ENCODE measurements around the gene SCN1B. TPM values are rescaled to one million over a fixed set of nuclear protein-coding genes. Genes with fewer than 3 reads are reported as not detected.
A peak's percentile ranks its signal among the peaks of the same experiment; 100 is the strongest.

Gene SCN1B
- total and polyA plus RNA-seq, 2 of the 13 experiments (the other 11 are each of a cell fraction or from before 2014, with no cell fraction given): 2.7 to 20.1 TPM

DNA sequence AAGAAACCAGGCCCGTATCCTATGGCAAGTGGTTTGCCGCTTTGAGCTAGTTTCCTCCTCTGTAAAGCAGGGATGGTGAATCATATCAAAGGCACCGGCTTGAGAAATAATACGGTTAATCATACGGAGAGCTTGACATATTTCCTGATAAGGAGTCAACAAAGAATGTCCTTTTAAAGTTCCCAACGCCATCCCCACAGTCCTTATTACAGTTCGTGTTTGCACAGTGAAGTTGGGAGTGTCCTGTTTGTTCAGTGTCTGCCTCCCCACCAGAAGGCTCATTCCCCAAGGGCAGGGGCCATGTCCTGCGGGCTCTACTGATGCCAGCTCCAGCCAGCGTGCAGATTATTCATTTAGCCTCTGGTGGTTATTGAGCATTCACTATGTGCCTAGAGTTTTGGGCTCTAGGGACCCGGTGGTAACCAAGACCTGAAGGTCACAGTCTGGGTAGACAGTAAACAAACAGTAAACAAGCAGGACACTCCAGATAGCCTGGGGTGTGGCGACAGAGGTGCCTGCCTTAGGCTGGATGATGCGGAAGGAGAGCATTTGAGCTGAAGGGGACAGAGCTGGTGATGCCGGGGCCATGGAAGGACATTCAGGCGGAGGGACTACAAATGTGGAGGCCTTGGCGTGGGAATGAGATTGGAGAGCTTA is 23.8 kb upstream of the SCN1B start (continued):
- TF ChIP-seq, protein P1, sequence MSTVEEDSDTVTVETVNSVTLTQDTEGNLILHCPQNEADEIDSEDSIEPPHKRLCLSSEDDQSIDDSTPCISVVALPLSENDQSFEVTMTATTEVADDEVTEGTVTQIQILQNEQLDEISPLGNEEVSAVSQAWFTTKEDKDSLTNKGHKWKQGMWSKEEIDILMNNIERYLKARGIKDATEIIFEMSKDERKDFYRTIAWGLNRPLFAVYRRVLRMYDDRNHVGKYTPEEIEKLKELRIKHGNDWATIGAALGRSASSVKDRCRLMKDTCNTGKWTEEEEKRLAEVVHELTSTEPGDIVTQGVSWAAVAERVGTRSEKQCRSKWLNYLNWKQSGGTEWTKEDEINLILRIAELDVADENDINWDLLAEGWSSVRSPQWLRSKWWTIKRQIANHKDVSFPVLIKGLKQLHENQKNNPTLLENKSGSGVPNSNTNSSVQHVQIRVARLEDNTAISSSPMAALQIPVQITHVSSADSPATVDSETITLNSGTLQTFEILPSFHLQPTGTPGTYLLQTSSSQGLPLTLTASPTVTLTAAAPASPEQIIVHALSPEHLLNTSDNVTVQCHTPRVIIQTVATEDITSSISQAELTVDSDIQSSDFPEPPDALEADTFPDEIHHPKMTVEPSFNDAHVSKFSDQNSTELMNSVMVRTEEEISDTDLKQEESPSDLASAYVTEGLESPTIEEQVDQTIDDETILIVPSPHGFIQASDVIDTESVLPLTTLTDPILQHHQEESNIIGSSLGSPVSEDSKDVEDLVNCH (CRISPR knock-in tag; IDR thresholded peaks at IDR 0.05): no peak
- TF ChIP-seq, protein P2, sequence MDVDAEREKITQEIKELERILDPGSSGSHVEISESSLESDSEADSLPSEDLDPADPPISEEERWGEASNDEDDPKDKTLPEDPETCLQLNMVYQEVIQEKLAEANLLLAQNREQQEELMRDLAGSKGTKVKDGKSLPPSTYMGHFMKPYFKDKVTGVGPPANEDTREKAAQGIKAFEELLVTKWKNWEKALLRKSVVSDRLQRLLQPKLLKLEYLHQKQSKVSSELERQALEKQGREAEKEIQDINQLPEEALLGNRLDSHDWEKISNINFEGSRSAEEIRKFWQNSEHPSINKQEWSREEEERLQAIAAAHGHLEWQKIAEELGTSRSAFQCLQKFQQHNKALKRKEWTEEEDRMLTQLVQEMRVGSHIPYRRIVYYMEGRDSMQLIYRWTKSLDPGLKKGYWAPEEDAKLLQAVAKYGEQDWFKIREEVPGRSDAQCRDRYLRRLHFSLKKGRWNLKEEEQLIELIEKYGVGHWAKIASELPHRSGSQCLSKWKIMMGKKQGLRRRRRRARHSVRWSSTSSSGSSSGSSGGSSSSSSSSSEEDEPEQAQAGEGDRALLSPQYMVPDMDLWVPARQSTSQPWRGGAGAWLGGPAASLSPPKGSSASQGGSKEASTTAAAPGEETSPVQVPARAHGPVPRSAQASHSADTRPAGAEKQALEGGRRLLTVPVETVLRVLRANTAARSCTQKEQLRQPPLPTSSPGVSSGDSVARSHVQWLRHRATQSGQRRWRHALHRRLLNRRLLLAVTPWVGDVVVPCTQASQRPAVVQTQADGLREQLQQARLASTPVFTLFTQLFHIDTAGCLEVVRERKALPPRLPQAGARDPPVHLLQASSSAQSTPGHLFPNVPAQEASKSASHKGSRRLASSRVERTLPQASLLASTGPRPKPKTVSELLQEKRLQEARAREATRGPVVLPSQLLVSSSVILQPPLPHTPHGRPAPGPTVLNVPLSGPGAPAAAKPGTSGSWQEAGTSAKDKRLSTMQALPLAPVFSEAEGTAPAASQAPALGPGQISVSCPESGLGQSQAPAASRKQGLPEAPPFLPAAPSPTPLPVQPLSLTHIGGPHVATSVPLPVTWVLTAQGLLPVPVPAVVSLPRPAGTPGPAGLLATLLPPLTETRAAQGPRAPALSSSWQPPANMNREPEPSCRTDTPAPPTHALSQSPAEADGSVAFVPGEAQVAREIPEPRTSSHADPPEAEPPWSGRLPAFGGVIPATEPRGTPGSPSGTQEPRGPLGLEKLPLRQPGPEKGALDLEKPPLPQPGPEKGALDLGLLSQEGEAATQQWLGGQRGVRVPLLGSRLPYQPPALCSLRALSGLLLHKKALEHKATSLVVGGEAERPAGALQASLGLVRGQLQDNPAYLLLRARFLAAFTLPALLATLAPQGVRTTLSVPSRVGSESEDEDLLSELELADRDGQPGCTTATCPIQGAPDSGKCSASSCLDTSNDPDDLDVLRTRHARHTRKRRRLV (CRISPR knock-in tag; IDR thresholded peaks at IDR 0.05): no peak
- TF ChIP-seq, protein P3, sequence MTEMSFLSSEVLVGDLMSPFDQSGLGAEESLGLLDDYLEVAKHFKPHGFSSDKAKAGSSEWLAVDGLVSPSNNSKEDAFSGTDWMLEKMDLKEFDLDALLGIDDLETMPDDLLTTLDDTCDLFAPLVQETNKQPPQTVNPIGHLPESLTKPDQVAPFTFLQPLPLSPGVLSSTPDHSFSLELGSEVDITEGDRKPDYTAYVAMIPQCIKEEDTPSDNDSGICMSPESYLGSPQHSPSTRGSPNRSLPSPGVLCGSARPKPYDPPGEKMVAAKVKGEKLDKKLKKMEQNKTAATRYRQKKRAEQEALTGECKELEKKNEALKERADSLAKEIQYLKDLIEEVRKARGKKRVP (CRISPR knock-in tag; IDR thresholded peaks at IDR 0.05): peak in 1 of 2 experiments; percentile 35; a peak in 1 of 4 replicates
- TF ChIP-seq ZNF747 (CRISPR knock-in tag; IDR thresholded peaks at IDR 0.05; ENCODE audit: borderline replicate concordance) (peak; percentile 75; the same call in 1 of the 2 replicates), TBP (CRISPR knock-in tag; IDR thresholded peaks at IDR 0.05) (no peak), PHF21A (CRISPR knock-in tag; IDR thresholded peaks at IDR 0.05) (peak; percentile 97), HNF4G (IDR thresholded peaks at IDR 0.05; ENCODE audit: borderline replicate concordance, low read depth, low read length) (peak; percentile 47; the same call in 1 of the 2 replicates), HNF4G (CRISPR knock-in tag; IDR thresholded peaks at IDR 0.05; ENCODE audit: borderline replicate concordance, low read depth) (no peak; the same call in 1 of the 2 replicates)
- TF ChIP-seq, protein P4, sequence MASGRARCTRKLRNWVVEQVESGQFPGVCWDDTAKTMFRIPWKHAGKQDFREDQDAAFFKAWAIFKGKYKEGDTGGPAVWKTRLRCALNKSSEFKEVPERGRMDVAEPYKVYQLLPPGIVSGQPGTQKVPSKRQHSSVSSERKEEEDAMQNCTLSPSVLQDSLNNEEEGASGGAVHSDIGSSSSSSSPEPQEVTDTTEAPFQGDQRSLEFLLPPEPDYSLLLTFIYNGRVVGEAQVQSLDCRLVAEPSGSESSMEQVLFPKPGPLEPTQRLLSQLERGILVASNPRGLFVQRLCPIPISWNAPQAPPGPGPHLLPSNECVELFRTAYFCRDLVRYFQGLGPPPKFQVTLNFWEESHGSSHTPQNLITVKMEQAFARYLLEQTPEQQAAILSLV (CRISPR knock-in tag; IDR thresholded peaks at IDR 0.05; ENCODE audit: borderline replicate concordance): 0 out of 2 replicates have a peak, but pooled peaks have one; percentile 65
- TF ChIP-seq, protein P5, sequence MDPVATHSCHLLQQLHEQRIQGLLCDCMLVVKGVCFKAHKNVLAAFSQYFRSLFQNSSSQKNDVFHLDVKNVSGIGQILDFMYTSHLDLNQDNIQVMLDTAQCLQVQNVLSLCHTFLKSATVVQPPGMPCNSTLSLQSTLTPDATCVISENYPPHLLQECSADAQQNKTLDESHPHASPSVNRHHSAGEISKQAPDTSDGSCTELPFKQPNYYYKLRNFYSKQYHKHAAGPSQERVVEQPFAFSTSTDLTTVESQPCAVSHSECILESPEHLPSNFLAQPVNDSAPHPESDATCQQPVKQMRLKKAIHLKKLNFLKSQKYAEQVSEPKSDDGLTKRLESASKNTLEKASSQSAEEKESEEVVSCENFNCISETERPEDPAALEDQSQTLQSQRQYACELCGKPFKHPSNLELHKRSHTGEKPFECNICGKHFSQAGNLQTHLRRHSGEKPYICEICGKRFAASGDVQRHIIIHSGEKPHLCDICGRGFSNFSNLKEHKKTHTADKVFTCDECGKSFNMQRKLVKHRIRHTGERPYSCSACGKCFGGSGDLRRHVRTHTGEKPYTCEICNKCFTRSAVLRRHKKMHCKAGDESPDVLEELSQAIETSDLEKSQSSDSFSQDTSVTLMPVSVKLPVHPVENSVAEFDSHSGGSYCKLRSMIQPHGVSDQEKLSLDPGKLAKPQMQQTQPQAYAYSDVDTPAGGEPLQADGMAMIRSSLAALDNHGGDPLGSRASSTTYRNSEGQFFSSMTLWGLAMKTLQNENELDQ (CRISPR knock-in tag; IDR thresholded peaks at IDR 0.05; ENCODE audit: borderline replicate concordance): no peak
- TF ChIP-seq, protein P6, sequence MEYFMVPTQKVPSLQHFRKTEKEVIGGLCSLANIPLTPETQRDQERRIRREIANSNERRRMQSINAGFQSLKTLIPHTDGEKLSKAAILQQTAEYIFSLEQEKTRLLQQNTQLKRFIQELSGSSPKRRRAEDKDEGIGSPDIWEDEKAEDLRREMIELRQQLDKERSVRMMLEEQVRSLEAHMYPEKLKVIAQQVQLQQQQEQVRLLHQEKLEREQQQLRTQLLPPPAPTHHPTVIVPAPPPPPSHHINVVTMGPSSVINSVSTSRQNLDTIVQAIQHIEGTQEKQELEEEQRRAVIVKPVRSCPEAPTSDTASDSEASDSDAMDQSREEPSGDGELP (IDR thresholded peaks at IDR 0.05; ENCODE audit: borderline replicate concordance, low read depth): peak; percentile 78; the same call in 1 of the 2 replicates
